22Rv1 (cell line): ENCODE measurements around the gene SMTNL1.

ENCODE experiments used
- CTCF ChIP-seq: fragments of 450-650 bp; IDR thresholded peaks from 2 replicates; pipeline ENCODE4 v1.5.1; 2017; ENCODE audit warnings: mild to moderate bottlenecking
- ZFX ChIP-seq: fragments of 450-650 bp; IDR thresholded peaks from 2 replicates; pipeline ENCODE4 v1.6.1; 2017; ENCODE audit warnings: antibody characterized with exemption, borderline replicate concordance

GRCh38 chr11:57543593-57543992 is 6.2 kb downstream of the SMTNL1 start:
- no peak for TF ChIP-seq CTCF
- no peak for TF ChIP-seq ZFX
